Measurements from ENCODE around the gene ZNF48. TPM values are rescaled to one million over a fixed set of nuclear protein-coding genes. Genes with fewer than 3 reads are reported as not detected.

The ZNF48 gene
- total RNA-seq, 2 donors from 2014 or later, result 11.9 to 12.2 TPM

DNA sequence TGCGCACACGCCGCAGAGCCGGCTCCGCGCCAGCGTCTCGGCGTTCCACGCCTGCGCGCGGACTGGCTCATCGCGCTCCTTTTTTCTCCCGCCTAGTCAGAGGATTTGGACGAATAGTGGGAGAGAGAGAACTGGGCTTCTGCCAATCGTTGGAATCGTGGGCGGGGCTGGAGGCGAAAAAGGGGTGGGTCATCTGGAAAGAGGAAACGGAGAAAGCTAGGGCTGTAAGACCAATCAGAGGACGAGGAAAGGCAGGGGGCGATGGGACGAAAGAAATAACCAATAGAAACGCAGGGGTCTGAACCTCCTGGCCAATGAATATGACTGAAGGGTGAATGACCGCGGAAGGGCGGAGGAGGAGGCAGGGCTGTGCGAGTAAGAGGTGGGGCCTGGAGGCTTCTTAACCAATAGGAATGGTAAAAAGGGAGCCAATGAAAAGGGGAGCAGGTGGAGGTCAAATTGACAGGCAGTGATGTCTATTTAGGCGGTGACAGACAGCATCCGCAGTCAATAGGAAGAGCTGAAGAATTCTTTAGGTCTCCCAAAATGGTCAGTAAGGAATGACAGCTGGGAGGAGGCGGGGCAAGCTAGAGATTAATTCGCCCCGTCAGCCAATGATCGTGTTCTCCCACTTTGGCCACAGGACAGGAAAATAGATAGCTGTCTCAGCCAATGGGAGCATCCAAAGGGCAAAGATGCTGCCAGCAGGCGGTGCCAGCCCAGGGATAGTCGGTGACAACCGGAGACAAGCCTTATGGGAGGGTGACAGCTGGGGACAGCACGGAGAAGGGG is 24.6 kb upstream of the ZNF48 start, which contains the start of gene TBC1D10B:
TBC1D10B (minus strand) TSS at position 39 of the 792 bp plus-strand sequence. CDS start 311 bp downstream, outside the sequence.
- Histone ChIP-seq H3K9me3 (no peaks in the 10 kb centered on the region), H3K4me1 (replicated peaks) (peaks cover 19% of the 10 kb centered on the region), H3K27me3 (replicated peaks; ENCODE audit: insufficient read depth) (no peaks in the 10 kb centered on the region), H3K27ac (peak within 1 kb of the TSS; percentile 89 to 90), H3K4me3 (peak within 1 kb of the TSS; percentile 68 to 83), H3K36me3 (no peaks in the 10 kb centered on the region)
- TF ChIP-seq POLR2A (IDR thresholded peaks at IDR 0.05) (peak; percentile 78), POLR2AphosphoS5 (IDR thresholded peaks at IDR 0.05) (peak; percentile 89)
- TF ChIP-seq, protein P1, sequence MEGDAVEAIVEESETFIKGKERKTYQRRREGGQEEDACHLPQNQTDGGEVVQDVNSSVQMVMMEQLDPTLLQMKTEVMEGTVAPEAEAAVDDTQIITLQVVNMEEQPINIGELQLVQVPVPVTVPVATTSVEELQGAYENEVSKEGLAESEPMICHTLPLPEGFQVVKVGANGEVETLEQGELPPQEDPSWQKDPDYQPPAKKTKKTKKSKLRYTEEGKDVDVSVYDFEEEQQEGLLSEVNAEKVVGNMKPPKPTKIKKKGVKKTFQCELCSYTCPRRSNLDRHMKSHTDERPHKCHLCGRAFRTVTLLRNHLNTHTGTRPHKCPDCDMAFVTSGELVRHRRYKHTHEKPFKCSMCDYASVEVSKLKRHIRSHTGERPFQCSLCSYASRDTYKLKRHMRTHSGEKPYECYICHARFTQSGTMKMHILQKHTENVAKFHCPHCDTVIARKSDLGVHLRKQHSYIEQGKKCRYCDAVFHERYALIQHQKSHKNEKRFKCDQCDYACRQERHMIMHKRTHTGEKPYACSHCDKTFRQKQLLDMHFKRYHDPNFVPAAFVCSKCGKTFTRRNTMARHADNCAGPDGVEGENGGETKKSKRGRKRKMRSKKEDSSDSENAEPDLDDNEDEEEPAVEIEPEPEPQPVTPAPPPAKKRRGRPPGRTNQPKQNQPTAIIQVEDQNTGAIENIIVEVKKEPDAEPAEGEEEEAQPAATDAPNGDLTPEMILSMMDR (IDR thresholded peaks at IDR 0.05), result peak in 2 of 4 experiments; percentile 43 to 75
- under 1% methylated on average over 40 of the region's 40 CpGs for WGBS
- intact Hi-C loops (cut with DNase I), result loop anchor here (10.0 kb wide), 1 partner anchor 276 kb away; the partner anchor contains the start of genes TBX6 and YPEL3
- peak; percentile 99 for DNase-seq (ENCODE audit: low spot score)

DNA sequence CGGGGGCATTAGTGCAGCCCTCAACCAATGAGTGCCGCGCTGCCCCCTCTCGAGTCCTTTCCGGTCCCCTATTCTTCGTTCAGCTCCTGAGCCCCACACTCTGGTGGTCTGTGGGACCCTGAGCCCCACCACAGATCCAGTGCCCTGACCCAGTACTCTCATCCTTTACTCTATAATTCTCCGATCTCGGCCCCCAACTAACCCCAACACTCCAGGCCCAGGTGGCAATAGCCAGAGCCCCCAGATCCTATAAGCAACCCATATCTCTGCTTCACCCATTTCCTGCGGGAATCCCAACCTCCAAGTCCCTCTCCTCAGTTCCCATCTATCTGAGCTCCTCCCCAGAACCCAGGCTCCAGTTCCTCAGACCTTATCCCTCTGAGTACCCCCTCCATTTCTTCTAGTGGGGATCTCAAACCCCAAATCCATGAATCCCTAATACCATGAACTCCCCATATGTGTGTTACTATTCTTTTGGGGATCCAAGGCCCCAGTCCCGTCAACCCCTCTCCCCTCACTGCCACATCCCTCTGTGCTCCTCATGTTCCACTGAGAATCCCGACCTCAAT is 23.9 kb upstream of the ZNF48 start:
- H3K4me3 ChIP-seq, result peak overlapping the region; percentile 22 to 44
- no peaks in the 10 kb centered on the region for H3K9me3 ChIP-seq
- peak overlapping the region; percentile 89 to 90 for H3K27ac ChIP-seq
- DNase-seq (ENCODE audit: low spot score), result no peak
- no peaks in the 10 kb centered on the region for H3K36me3 ChIP-seq
- intact Hi-C loops (cut with DNase I), result loop anchor here (10.0 kb wide), 1 partner anchor 277 kb away; the partner anchor contains the start of genes TBX6 and YPEL3
- 19% methylated on average over 11 of the region's 11 CpGs for WGBS
- H3K4me1 ChIP-seq (replicated peaks), result peaks cover 19% of the 10 kb centered on the region
- no peaks in the 10 kb centered on the region for H3K27me3 ChIP-seq (replicated peaks; ENCODE audit: insufficient read depth)
- TF ChIP-seq POLR2A (IDR thresholded peaks at IDR 0.05) (no peak), POLR2AphosphoS5 (IDR thresholded peaks at IDR 0.05) (no peak)
- TF ChIP-seq, protein P1 (IDR thresholded peaks at IDR 0.05), result no peak

DNA sequence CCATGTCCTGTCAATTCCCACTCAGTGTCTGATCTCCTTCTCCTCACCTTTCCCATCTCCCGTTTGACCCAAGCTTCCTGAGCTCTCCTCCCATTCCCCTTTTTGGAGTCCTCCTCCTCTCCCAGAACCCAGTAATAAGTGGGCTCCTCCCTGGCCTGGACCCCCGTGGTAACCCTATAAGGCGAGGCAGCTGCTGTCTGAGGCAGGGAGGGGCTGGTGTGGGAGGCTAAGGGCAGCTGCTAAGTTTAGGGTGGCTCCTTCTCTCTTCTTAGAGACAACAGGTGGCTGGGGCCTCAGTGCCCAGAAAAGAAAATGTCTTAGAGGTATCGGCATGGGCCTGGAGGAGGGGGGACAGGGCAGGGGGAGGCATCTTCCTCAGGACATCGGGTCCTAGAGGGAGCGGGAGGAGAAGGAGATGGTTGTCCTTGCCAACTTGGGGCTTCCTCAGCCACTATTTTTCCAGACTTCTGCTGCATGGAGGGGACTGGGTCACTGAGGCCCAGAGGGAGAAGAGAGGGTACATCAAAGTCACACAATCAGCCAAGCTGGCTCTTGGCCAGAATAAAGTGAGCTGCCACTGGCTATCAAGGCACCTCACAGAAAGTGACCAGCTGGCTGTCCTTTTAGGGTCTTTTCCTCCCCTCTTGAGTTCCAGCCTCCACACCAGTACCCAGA is 23.0 kb upstream of the ZNF48 start:
- DNase-seq (ENCODE audit: low spot score), result no peak
- WGBS, result 73% methylated on average over 6 of the region's 6 CpGs

DNA sequence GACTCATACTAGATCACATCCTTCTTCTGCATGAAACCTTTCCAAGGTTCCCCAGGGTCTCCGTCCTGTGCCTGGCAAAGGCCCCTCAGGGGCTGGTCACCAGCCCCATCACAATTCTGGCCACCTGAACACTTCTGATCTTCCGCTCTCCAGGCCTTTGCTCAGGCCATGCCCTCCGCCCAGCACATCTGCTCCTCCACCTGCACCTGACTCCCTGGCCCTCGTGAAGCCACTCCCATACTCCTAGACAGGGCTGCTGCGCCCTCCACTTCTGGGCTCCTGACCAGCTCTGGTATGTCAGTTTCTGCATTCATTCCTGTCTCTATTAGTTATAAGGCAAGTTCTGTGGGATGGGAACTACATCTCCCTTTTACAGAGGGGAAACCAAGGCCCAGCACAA is 22.5 kb upstream of the ZNF48 start:
- no peak overlapping the region for H3K4me3 ChIP-seq
- no peaks in the 10 kb centered on the region for H3K27me3 ChIP-seq (replicated peaks; ENCODE audit: insufficient read depth)
- 91% methylated on average over 5 of the region's 5 CpGs for WGBS
- no peaks in the 10 kb centered on the region for H3K36me3 ChIP-seq
- intact Hi-C loops (cut with DNase I), result loop anchor here (10.0 kb wide), 1 partner anchor 278 kb away; the partner anchor contains the start of genes TBX6 and YPEL3
- TF ChIP-seq, protein P1 (IDR thresholded peaks at IDR 0.05), result no peak
- no peak for TF ChIP-seq POLR2A (IDR thresholded peaks at IDR 0.05)
- no peak for TF ChIP-seq POLR2AphosphoS5 (IDR thresholded peaks at IDR 0.05)
- H3K27ac ChIP-seq, result no peak overlapping the region
- DNase-seq (ENCODE audit: low spot score), result no peak
- peaks cover 13% of the 10 kb centered on the region for H3K4me1 ChIP-seq (replicated peaks)
- H3K9me3 ChIP-seq, result no peaks in the 10 kb centered on the region

More for the DNA sequence above, 23.0 kb upstream of the ZNF48 start:
- intact Hi-C loops (cut with DNase I), result loop anchor here (10.0 kb wide), 1 partner anchor 277 kb away; the partner anchor contains the start of genes TBX6 and YPEL3
- TF ChIP-seq, protein P1 (IDR thresholded peaks at IDR 0.05), result no peak
- TF ChIP-seq POLR2A (IDR thresholded peaks at IDR 0.05) (no peak), POLR2AphosphoS5 (IDR thresholded peaks at IDR 0.05) (no peak)
- Histone ChIP-seq H3K4me1 (replicated peaks) (peaks cover 12% of the 10 kb centered on the region), H3K36me3 (no peaks in the 10 kb centered on the region), H3K9me3 (no peaks in the 10 kb centered on the region), H3K4me3 (no peak overlapping the region), H3K27ac (no peak overlapping the region), H3K27me3 (replicated peaks; ENCODE audit: insufficient read depth) (no peaks in the 10 kb centered on the region)

Measured in prostate gland (tissue), 2 donors.